Astrocyte (in vitro differentiated cells and primary cell): ENCODE measurements around the gene SULT6B1. TPM values are rescaled to one million over a fixed set of nuclear protein-coding genes. Genes with fewer than 3 reads are reported as not detected.

ENCODE experiments used
- DNase-seq: peaks from one replicate; pipeline ENCODE4 v3.0.0-alpha.2; 2010; ENCODE audit warnings: low read depth
- FAIRE-seq: peaks from 2 replicates; lab custom pipeline; 2011; peaks lifted over from hg19 to GRCh38; lab: Jason Lieb, UNC
- H2AFZ ChIP-seq: 2 replicates; pipeline ENCODE4 v1.6.0; 2012; ENCODE audit warnings: low read depth, low read length, inconsistent platforms
- H3K27ac ChIP-seq: 2 replicates; pipeline ENCODE4 v1.5.1; 2011; ENCODE audit warnings: low read depth, low read length, inconsistent platforms
- H3K27me3 ChIP-seq: 2 replicates; pipeline ENCODE4 v1.6.0; 2011; ENCODE audit warnings: low read length, inconsistent platforms; ENCODE audit not compliant: insufficient read depth
- H3K36me3 ChIP-seq: 2 replicates; pipeline ENCODE4 v1.5.1; 2011; ENCODE audit warnings: low read length, inconsistent platforms; ENCODE audit not compliant: insufficient read depth
- H3K4me1 ChIP-seq: 2 replicates; pipeline ENCODE4 v1.5.1; 2011; ENCODE audit warnings: low read length, inconsistent platforms; ENCODE audit not compliant: insufficient read depth
- H3K4me2 ChIP-seq: 2 replicates; pipeline ENCODE4 v1.6.0; 2012; ENCODE audit warnings: low read length, inconsistent platforms
- H3K4me3 ChIP-seq: 2 replicates; pipeline ENCODE4 v1.5.1; 2011; ENCODE audit warnings: low read depth, mild to moderate bottlenecking, low read length, inconsistent platforms; ENCODE audit not compliant: insufficient read depth
- H3K79me2 ChIP-seq: 2 replicates; pipeline ENCODE4 v1.6.0; 2012; ENCODE audit warnings: mild to moderate bottlenecking, low read length, inconsistent platforms; ENCODE audit not compliant: insufficient read depth
- H3K9ac ChIP-seq: 2 replicates; pipeline ENCODE4 v1.6.0; 2012; ENCODE audit warnings: mild to moderate bottlenecking, low read length, inconsistent platforms
- H3K9me3 ChIP-seq: 2 replicates; pipeline ENCODE4 v1.5.1; 2012; ENCODE audit warnings: low read depth, mild to moderate bottlenecking, low read length, inconsistent platforms; ENCODE audit not compliant: insufficient read depth
- H4K20me1 ChIP-seq: 2 replicates; pipeline ENCODE4 v1.6.0; 2012; ENCODE audit warnings: low read length, inconsistent platforms; ENCODE audit not compliant: insufficient read depth
- H3K27ac Mint-ChIP-seq: one replicate; pipeline ENCODE4 v1.8.0; 2021; ENCODE audit warnings: mild to moderate bottlenecking, mixed read lengths; ENCODE audit not compliant: unreplicated experiment
- H3K27me3 Mint-ChIP-seq: one replicate; pipeline ENCODE4 v1.8.0; 2021; ENCODE audit warnings: low read depth, mixed read lengths; ENCODE audit not compliant: unreplicated experiment
- H3K36me3 Mint-ChIP-seq: one replicate; pipeline ENCODE4 v1.8.0; 2021; ENCODE audit warnings: low read depth, mixed read lengths; ENCODE audit not compliant: unreplicated experiment
- H3K4me1 Mint-ChIP-seq: one replicate; pipeline ENCODE4 v1.8.0; 2021; ENCODE audit warnings: low read depth, mixed read lengths; ENCODE audit not compliant: unreplicated experiment
- H3K4me3 Mint-ChIP-seq: one replicate; pipeline ENCODE4 v1.8.0; 2021; ENCODE audit warnings: mild to moderate bottlenecking, moderate library complexity, mixed read lengths; ENCODE audit not compliant: unreplicated experiment
- H3K9me3 Mint-ChIP-seq: one replicate; pipeline ENCODE4 v1.8.0; 2021; ENCODE audit warnings: mild to moderate bottlenecking, mixed read lengths; ENCODE audit not compliant: unreplicated experiment
- EZH2 ChIP-seq: IDR thresholded peaks from 2 replicates; pipeline ENCODE4 v1.6.1; 2012; ENCODE audit warnings: mild to moderate bottlenecking, low read length, inconsistent platforms; ENCODE audit not compliant: insufficient read depth
- total RNA-seq: library from RNA; stranded (reverse); gene quantifications from 2 replicates; pipeline ENCODE4 v1.2.1, GENCODE V29; 2021
- TF ChIP-seq, protein P1 (sequence below): IDR thresholded peaks from 2 replicates; pipeline ENCODE4 v1.5.1; 2011; ENCODE audit warnings: low read depth, mild to moderate bottlenecking, inconsistent platforms, low read length, moderate library complexity; ENCODE audit not compliant: insufficient read depth

Gene SULT6B1
- total RNA-seq, 1 donor from 2014 or later: not detected

DNA sequence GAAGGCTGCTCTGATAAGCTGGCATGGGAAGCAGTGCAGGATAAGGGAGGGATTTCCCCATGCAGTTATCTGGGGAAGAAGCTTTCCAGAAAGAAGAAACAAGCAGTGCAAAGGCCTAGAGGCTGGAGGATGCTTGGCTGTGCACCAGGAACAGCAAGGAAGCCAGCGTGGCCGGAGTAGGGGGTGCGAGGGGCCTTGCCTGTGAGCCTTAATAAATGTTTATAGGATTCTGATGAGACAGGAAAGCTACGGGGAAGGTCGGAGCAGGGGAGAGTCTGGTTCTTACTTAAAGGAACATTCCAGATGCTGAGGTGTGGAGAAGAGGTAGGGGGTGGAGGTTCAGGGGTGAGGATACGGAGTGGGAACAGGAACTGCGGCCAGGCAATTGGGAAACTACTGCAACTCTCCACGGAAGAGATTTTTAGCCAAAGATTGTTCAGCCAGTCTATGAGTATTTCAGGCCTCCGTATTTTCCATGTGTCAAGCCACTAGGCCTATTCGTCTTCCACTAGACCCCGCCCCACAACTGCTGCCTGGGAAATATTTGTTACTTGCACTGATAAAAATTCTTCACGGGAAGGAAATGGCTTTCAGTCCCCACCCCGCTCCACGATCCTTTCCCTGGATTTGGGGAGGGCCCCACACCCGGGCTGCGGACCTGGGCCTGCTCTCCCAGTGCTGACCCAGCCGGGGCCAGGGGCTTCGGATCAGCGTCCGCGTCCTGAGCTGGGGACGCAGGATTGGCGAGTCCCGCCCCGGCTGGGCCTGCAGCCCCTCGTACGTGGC is 32.2 kb downstream of the SULT6B1 start:
- peaks cover 9% of the 10 kb centered on the region for H3K36me3 ChIP-seq
- no peak for FAIRE-seq
- Mint-ChIP-seq H3K9me3 (no peaks in the 10 kb centered on the region), H3K4me1 (peaks cover 22% of the 10 kb centered on the region), H3K27ac (peak overlapping the region; percentile 98), H3K27me3 (no peaks in the 10 kb centered on the region), H3K36me3 (peaks cover 13% of the 10 kb centered on the region), H3K4me3 (peak overlapping the region; percentile 98)
- peak overlapping the region; percentile 85 for H3K9ac ChIP-seq
- H3K27ac ChIP-seq: peak overlapping the region; percentile 86
- H3K4me1 ChIP-seq: peaks cover 10% of the 10 kb centered on the region
- H3K4me3 ChIP-seq: peak overlapping the region; percentile 73
- TF ChIP-seq, protein P1, sequence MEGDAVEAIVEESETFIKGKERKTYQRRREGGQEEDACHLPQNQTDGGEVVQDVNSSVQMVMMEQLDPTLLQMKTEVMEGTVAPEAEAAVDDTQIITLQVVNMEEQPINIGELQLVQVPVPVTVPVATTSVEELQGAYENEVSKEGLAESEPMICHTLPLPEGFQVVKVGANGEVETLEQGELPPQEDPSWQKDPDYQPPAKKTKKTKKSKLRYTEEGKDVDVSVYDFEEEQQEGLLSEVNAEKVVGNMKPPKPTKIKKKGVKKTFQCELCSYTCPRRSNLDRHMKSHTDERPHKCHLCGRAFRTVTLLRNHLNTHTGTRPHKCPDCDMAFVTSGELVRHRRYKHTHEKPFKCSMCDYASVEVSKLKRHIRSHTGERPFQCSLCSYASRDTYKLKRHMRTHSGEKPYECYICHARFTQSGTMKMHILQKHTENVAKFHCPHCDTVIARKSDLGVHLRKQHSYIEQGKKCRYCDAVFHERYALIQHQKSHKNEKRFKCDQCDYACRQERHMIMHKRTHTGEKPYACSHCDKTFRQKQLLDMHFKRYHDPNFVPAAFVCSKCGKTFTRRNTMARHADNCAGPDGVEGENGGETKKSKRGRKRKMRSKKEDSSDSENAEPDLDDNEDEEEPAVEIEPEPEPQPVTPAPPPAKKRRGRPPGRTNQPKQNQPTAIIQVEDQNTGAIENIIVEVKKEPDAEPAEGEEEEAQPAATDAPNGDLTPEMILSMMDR: no peak
- no peaks in the 10 kb centered on the region for H3K27me3 ChIP-seq
- H3K4me2 ChIP-seq: peak overlapping the region; percentile 94
- peak; percentile 62 for DNase-seq
- peak overlapping the region; percentile 53 for H2AFZ ChIP-seq
- peaks cover 48% of the 10 kb centered on the region for H3K79me2 ChIP-seq
- no peaks in the 10 kb centered on the region for H3K9me3 ChIP-seq
- H4K20me1 ChIP-seq: peaks cover 22% of the 10 kb centered on the region

GRCh38 chr2:37154785-37155184 is 33.7 kb downstream of the SULT6B1 start:
- H3K27ac Mint-ChIP-seq: peak overlapping the region; percentile 22

More at GRCh38 chr2:37154785-37155184, 33.7 kb downstream of the SULT6B1 start:
- Histone ChIP-seq H3K4me2 (no peak overlapping the region), H3K27ac (no peak overlapping the region), H2AFZ (no peak overlapping the region), H3K27me3 (no peaks in the 10 kb centered on the region), H3K79me2 (peaks cover 63% of the 10 kb centered on the region), H3K4me1 (peaks cover 10% of the 10 kb centered on the region), H3K9me3 (no peaks in the 10 kb centered on the region), H3K36me3 (peaks cover 9% of the 10 kb centered on the region), H3K4me3 (no peak overlapping the region), H3K9ac (no peak overlapping the region), H4K20me1 (peaks cover 29% of the 10 kb centered on the region)
- H3K27me3 Mint-ChIP-seq: no peaks in the 10 kb centered on the region
- H3K4me1 Mint-ChIP-seq: peaks cover 26% of the 10 kb centered on the region
- DNase-seq (no peak), FAIRE-seq (no peak)
- peaks cover 13% of the 10 kb centered on the region for H3K36me3 Mint-ChIP-seq
- H3K4me3 Mint-ChIP-seq: peak overlapping the region; percentile 98
- no peaks in the 10 kb centered on the region for H3K9me3 Mint-ChIP-seq
- no peak for TF ChIP-seq EZH2
- TF ChIP-seq, protein P1: no peak
